Smooth muscle cell (in vitro differentiated cells): ENCODE results near the gene NUDT4. TPM values are rescaled to one million over a fixed set of nuclear protein-coding genes. Genes with fewer than 3 reads are reported as not detected.

Experiments
- DNase-seq: peaks from one replicate; lab custom pipeline; 2025; ENCODE audit not compliant: unreplicated experiment; lab: John Stamatoyannopoulos, UW
- H2AFZ ChIP-seq: fragments of 200-600 bp; sonication (generic); 2 replicates; pipeline ENCODE4 v1.6.0; 2016; ENCODE audit warnings: antibody characterized with exemption, low read depth, mild to moderate bottlenecking
- H3F3A ChIP-seq: fragments of 200-600 bp; sonication (generic); 2 replicates; pipeline ENCODE4 v1.6.0; 2017; ENCODE audit warnings: antibody characterized with exemption, low read depth
- H3K27ac ChIP-seq: fragments of 200-600 bp; sonication (generic); 2 replicates; pipeline ENCODE4 v1.5.1; 2016; ENCODE audit warnings: low read depth, mild to moderate bottlenecking
- H3K27me3 ChIP-seq: fragments of 200-600 bp; sonication (generic); 2 replicates; pipeline ENCODE4 v1.6.1; 2016; ENCODE audit warnings: low read depth, mild to moderate bottlenecking
- H3K36me3 ChIP-seq: fragments of 200-600 bp; sonication (generic); 2 replicates; pipeline ENCODE4 v1.5.1; 2016; ENCODE audit warnings: low read depth
- H3K4me1 ChIP-seq: fragments of 200-600 bp; sonication (generic); 2 replicates; pipeline ENCODE4 v1.5.1; 2016; ENCODE audit warnings: low read depth
- H3K4me2 ChIP-seq: fragments of 200-600 bp; sonication (generic); 2 replicates; pipeline ENCODE4 v1.6.0; 2016; ENCODE audit warnings: mild to moderate bottlenecking
- H3K4me3 ChIP-seq: fragments of 200-600 bp; sonication (generic); 2 replicates; pipeline ENCODE4 v1.5.1; 2016; ENCODE audit warnings: mild to moderate bottlenecking
- H3K79me2 ChIP-seq: fragments of 200-600 bp; sonication (generic); 2 replicates; pipeline ENCODE4 v1.6.0; 2016; ENCODE audit warnings: low read depth, mild to moderate bottlenecking
- H3K9ac ChIP-seq: fragments of 200-600 bp; sonication (generic); 2 replicates; pipeline ENCODE4 v1.6.0; 2016; ENCODE audit warnings: low read depth
- H3K9me3 ChIP-seq: fragments of 200-600 bp; sonication (generic); replicated peaks from 2 replicates; pipeline ENCODE4 v1.5.1; 2016; ENCODE audit warnings: low read depth
- H4K20me1 ChIP-seq: fragments of 200-600 bp; sonication (generic); 2 replicates; pipeline ENCODE4 v1.6.0; 2016; ENCODE audit warnings: low read depth
- CTCF ChIP-seq: fragments of 200-600 bp; sonication (generic); IDR thresholded peaks from 2 replicates; pipeline ENCODE4 v1.5.1; 2017; ENCODE audit warnings: borderline replicate concordance, mild to moderate bottlenecking, antibody characterized with exemption; ENCODE audit not compliant: insufficient read depth, poor library complexity, severe bottlenecking
- WGBS: methylation state at CpG from one replicate; pipeline ENCODE4 v1.1.7; 2016; ENCODE audit warnings: low lambda C conversion rate; 5-methylcytosine and 5-hydroxymethylcytosine counted together
- polyA plus RNA-seq: library from polyadenylated mRNA; unstranded; fragments of >200 nt; fragmentation: Nextera tagmentation; extraction: Ambion mirVana; gene quantifications from 2 replicates; pipeline ENCODE4 v1.2.1, GENCODE V29; 2016
- total RNA-seq: library from RNA; depleted of rRNA; stranded (reverse); fragments of >200 nt; gene quantifications from 2 replicates; pipeline ENCODE4 v1.2.3, GENCODE V29; 2014

The NUDT4 gene
- total and polyA plus RNA-seq, 2 experiments from 2014 or later: 53.9 to 83.2 TPM

- no peaks in the 10 kb centered on the region for H3K36me3 ChIP-seq
- H4K20me1 ChIP-seq: peaks cover 25% of the 10 kb centered on the region
- peak overlapping the region; percentile 6 for H3K27ac ChIP-seq
- H3K27me3 ChIP-seq: no peaks in the 10 kb centered on the region
- peaks cover 83% of the 10 kb centered on the region for H3K79me2 ChIP-seq
- H3K4me2 ChIP-seq: no peak overlapping the region
- H2AFZ ChIP-seq: no peak overlapping the region
- H3K4me3 ChIP-seq: no peak overlapping the region
- H3K9me3 ChIP-seq: no peaks in the 10 kb centered on the region
- TF ChIP-seq CTCF: no peak
- no peak for DNase-seq
- H3K9ac ChIP-seq: no peak overlapping the region
- H3F3A ChIP-seq: peaks cover 26% of the 10 kb centered on the region
- peaks cover 12% of the 10 kb centered on the region for H3K4me1 ChIP-seq
- 80% methylated on average over 3 of the region's 3 CpGs for WGBS
Measured at GRCh38 chr12:93413064-93413463, 35.3 kb downstream of the NUDT4 start.

GRCh38 chr12:93415723-93416464 lies 38.2 kb downstream of the NUDT4 start:
- H4K20me1 ChIP-seq: peaks cover 52% of the 10 kb centered on the region
- H3K9me3 ChIP-seq: no peaks in the 10 kb centered on the region
- peak overlapping the region; percentile 79 for H3K4me2 ChIP-seq
- H3K4me3 ChIP-seq: no peak overlapping the region
- no peaks in the 10 kb centered on the region for H3K36me3 ChIP-seq
- no peaks in the 10 kb centered on the region for H3K27me3 ChIP-seq
- peaks cover 93% of the 10 kb centered on the region for H3K79me2 ChIP-seq
- H3K4me1 ChIP-seq: peaks cover 12% of the 10 kb centered on the region
- 46% methylated on average over 3 of the region's 3 CpGs for WGBS
- TF ChIP-seq CTCF: no peak
- H3K27ac ChIP-seq: peak overlapping the region; percentile 82
- DNase-seq: no peak
- H2AFZ ChIP-seq: no peak overlapping the region
- H3F3A ChIP-seq: peaks cover 23% of the 10 kb centered on the region
- H3K9ac ChIP-seq: peak overlapping the region; percentile 35

GRCh38 chr12:93417967-93418480 lies 40.3 kb downstream of the NUDT4 start:
- Histone ChIP-seq H3K4me2 (no peak overlapping the region), H3F3A (peaks cover 27% of the 10 kb centered on the region), H4K20me1 (peaks cover 67% of the 10 kb centered on the region), H3K9me3 (no peaks in the 10 kb centered on the region), H2AFZ (no peak overlapping the region), H3K9ac (no peak overlapping the region), H3K27ac (no peak overlapping the region), H3K4me3 (no peak overlapping the region), H3K79me2 (peaks cover 94% of the 10 kb centered on the region), H3K27me3 (no peaks in the 10 kb centered on the region), H3K4me1 (peaks cover 23% of the 10 kb centered on the region), H3K36me3 (no peaks in the 10 kb centered on the region)
- no peak for DNase-seq
- WGBS: 94% methylated on average over 4 of the region's 4 CpGs
- no peak for TF ChIP-seq CTCF
